Heart left ventricle (tissue), 16 donors: ENCODE data around the gene SERPINB5. TPM values are rescaled to one million over a fixed set of nuclear protein-coding genes. Genes with fewer than 3 reads are reported as not detected.

Experiments
- ATAC-seq, 4 donors: fragments of 200-7000 bp; cut with Tn5 transposase; one replicate each; pipeline ENCODE4 v1.9.1; 2020 to 2022; ENCODE audit warnings: moderate library complexity in 4 of 4, mild to moderate bottlenecking in 3 of 4, moderate number of reproducible peaks in 1 of 4
- DNase-seq, 5 donors: peaks; one replicate each; pipeline ENCODE4 v3.0.0-alpha.2; 2020
- H3K27ac ChIP-seq, 12 donors: fragments of 200-600 bp; sonication (generic) in 4 of 12; one replicate each; pipeline versions ENCODE4 v1.5.0 to v1.8.0; 2016 to 2022; ENCODE audit warnings: mild to moderate bottlenecking in 2 of 12
- H3K27me3 ChIP-seq, 9 donors: fragments of 200-600 bp; sonication (generic) in 2 of 9; one replicate each; pipeline versions ENCODE4 v1.5.1 to v1.8.0; 2016 to 2022; ENCODE audit warnings: mild to moderate bottlenecking in 3 of 9
- H3K36me3 ChIP-seq, 9 donors: fragments of 200-600 bp; sonication (generic) in 2 of 9; one replicate each; pipeline versions ENCODE4 v1.5.0 to v1.8.0; 2018 to 2022; ENCODE audit warnings: mild to moderate bottlenecking in 2 of 9
- H3K4me1 ChIP-seq, 12 donors: fragments of 200-600 bp; sonication (generic) in 4 of 12; one replicate each; pipeline versions ENCODE4 v1.5.0 to v1.8.0; 2016 to 2022; ENCODE audit warnings: mild to moderate bottlenecking in 3 of 12
- H3K4me3 ChIP-seq, 12 donors: fragments of 200-600 bp; sonication (generic) in 4 of 12; one replicate each; pipeline versions ENCODE4 v1.5.0 to v1.8.0; 2017 to 2022; ENCODE audit warnings: mild to moderate bottlenecking in 9 of 12, moderate library complexity in 4 of 12
- H3K9me3 ChIP-seq, 12 donors: fragments of 200-600 bp; sonication (generic) in 4 of 12; one replicate each; pipeline versions ENCODE4 v1.5.0 to v1.8.0; 2016 to 2022; ENCODE audit warnings: mild to moderate bottlenecking in 1 of 12
- POLR2A ChIP-seq, 2 donors: fragments of 450-650 bp; IDR thresholded peaks; one replicate each; pipeline ENCODE4 v1.6.1; 2017; ENCODE audit warnings: antibody characterized with exemption in 2 of 2, mild to moderate bottlenecking in 2 of 2, moderate library complexity in 2 of 2
- WGBS, 4 donors: extraction: QIAGEN DNeasy Blood & Tissue Kit in 2 of 4; methylation state at CpG; one replicate each; pipeline versions ENCODE4 v1.1.5 to v1.1.7; 2013 to 2018; 5-methylcytosine and 5-hydroxymethylcytosine counted together
- intact Hi-C, 10 donors: fragments of 100-400 bp; cut with DNase I; formaldehyde crosslinking; loops; one replicate each; pipeline versions ENCODE4 v1.11.1 to v1.14.2; 2022
- polyA plus RNA-seq, 2 donors: library from polyadenylated mRNA; stranded (reverse); fragments of 200-250 nt; gene quantifications; one replicate each; pipeline ENCODE4 v1.2.3, GENCODE V29; 2013
- total RNA-seq, 9 donors: library from RNA; depleted of rRNA in 2 of 9; stranded (reverse); fragments of >200 nt in 2 of 9; fragmentation: NEBNext Ultra II Directional in 3 of 9; extraction: Animal tissue kit (Norgen Biotek cat#: 25700) in 3 of 9; gene quantifications; one replicate each; pipeline versions ENCODE4 v1.1.0 to v1.2.4, GENCODE V29; 2016 to 2023
- TF ChIP-seq, protein P1 (sequence below), 12 donors: fragments of 200-600 bp; sonication (generic) in 4 of 12; IDR thresholded peaks; one replicate each; pipeline versions ENCODE4 v1.5.0 to v1.8.0; 2018 to 2022; ENCODE audit warnings: antibody characterized with exemption in 12 of 12, mild to moderate bottlenecking in 5 of 12
- donor health status: ischemic (EF 13 %, LVEDD 7.1; RV severe dilation, severe dysfunction).
- donor health status: healthy with polysubstance abuse.
- donor health status: DM: no; HTN: yes; CAD: no.
- donor health status: DM: no; HTN: no; CAD: no.
- donor health status: ischemic (EF 25% LVEDD 6.9; RV normal size, moderate dysfunction).
- donor health status: ischemic (EF 25% LVEDD 5.7; RV mildly dilated, moderate dysfunction).
- donor health status: healthy.
- donor health status: DM: yes; HTN: yes; CAD: no.
- donor health status: ischemic (EF 35%, LVEDD 5.7; RV mildly dilated, moderate dysfunction).
- donor health status: nonischemic (EF 11% LVEDD 7.7; RV severe dilation, severe dysfunction).
- donor health status: DM: yes; HTN: yes; CAD: no.
- donor health status: PGD.
- donor health status: ischemic (EF 29% LVEDD 5.4; RV normal size, mild dysfunction).
- donor health status: nonischemic (EF 23%, LVEDD 6.1; RV moderate dilation, normal function).

The SERPINB5 gene
- total and polyA plus RNA-seq, 11 donors, result not detected

DNA sequence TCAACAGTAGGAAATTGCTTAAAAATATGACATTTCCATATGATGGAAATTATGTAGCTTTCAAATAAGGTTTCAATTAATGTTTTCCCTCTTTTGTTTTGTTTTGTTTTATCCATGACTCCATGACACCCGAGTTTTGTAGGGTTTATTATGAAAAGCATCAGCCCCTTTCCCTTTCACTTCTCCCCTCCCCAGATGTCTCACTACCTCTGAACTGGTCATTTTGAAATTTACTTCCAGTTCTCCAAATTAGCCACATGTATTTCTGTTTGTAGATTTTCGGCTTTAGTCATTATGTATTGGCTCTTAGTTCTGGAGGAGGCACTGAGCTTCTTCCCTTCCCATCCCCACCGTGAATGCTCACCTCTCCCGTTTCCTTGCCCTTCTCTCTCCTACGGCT is 35.9 kb upstream of the SERPINB5 start:
- no peaks in the 10 kb centered on the region for H3K9me3 ChIP-seq
- peaks cover 0 to 19% (median 0%) of the 10 kb centered on the region in 12 donors for H3K4me1 ChIP-seq
- DNase-seq (no peak), ATAC-seq (no peak)
- H3K27ac ChIP-seq, result no peak overlapping the region
- intact Hi-C loops, result loop anchor here in 2 of 10 donors (5.0 kb wide), 2 partner anchors 419 to 424 kb away; no protein-coding TSS in a partner anchor
- TF ChIP-seq, protein P1, sequence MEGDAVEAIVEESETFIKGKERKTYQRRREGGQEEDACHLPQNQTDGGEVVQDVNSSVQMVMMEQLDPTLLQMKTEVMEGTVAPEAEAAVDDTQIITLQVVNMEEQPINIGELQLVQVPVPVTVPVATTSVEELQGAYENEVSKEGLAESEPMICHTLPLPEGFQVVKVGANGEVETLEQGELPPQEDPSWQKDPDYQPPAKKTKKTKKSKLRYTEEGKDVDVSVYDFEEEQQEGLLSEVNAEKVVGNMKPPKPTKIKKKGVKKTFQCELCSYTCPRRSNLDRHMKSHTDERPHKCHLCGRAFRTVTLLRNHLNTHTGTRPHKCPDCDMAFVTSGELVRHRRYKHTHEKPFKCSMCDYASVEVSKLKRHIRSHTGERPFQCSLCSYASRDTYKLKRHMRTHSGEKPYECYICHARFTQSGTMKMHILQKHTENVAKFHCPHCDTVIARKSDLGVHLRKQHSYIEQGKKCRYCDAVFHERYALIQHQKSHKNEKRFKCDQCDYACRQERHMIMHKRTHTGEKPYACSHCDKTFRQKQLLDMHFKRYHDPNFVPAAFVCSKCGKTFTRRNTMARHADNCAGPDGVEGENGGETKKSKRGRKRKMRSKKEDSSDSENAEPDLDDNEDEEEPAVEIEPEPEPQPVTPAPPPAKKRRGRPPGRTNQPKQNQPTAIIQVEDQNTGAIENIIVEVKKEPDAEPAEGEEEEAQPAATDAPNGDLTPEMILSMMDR (IDR thresholded peaks at IDR 0.05), result no peak
- TF ChIP-seq POLR2A (IDR thresholded peaks at IDR 0.05), result no peak
- H3K27me3 ChIP-seq, result no peaks in the 10 kb centered on the region
- no peak overlapping the region for H3K4me3 ChIP-seq
- 75 to 81% (median 75%) methylated on average over 5 of the region's 5 CpGs for WGBS, 4 donors
- no peaks in the 10 kb centered on the region for H3K36me3 ChIP-seq

DNA sequence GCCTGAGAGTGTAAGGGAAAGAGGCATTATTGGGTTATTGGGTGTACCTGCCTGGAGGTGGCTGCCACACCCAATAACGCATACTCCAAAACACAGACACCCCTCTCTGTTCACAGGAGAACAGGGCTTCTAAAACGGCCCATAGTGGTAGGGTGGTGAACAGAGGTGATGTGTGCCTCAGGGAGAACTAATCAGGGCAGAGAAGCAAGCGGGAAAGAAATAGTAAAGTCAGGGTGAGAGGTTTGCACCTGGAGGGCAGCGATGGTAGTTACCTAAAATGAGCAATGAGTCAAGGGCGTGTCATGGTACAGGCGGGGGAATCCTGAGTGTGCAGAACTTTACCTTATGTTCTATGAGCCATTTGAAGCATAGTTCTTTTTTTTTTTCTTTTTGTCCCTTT is 32.9 kb upstream of the SERPINB5 start:
- no peaks in the 10 kb centered on the region for H3K36me3 ChIP-seq
- WGBS, 4 donors, result 91 to 95% (median 93%) methylated on average over 6 of the region's 6 CpGs
- intact Hi-C loops, result loop anchor here in 2 of 10 donors (5.0 kb wide), 2 partner anchors 422 to 427 kb away; no protein-coding TSS in a partner anchor

DNA sequence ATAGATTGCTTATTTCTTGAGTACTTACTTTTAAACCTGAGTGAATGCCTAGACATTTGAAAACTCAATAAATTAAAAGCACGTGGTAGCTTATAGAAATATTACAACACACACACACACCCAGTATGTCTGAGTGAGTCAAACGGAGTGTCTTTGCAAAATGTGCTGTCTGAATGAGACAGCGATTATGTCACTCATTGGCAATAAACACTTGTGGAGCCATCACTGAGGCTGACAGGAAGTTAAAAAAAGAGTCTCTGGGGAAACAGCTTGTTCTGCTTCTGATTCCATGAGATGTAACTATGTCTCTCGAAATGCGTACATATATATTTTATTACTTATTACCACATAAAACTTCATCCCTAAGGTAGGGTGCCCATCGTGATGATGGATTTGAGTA is 32.2 kb upstream of the SERPINB5 start:
- TF ChIP-seq, protein P1 (IDR thresholded peaks at IDR 0.05), result no peak
- TF ChIP-seq POLR2A (IDR thresholded peaks at IDR 0.05), result no peak
- H3K4me3 ChIP-seq, result no peak overlapping the region
- no peaks in the 10 kb centered on the region for H3K36me3 ChIP-seq
- peaks cover 0 to 16% (median 0%) of the 10 kb centered on the region in 12 donors for H3K4me1 ChIP-seq
- peak overlapping the region in 2 of 12 donors; percentile 63 to 81 for H3K27ac ChIP-seq
- ATAC-seq (peak; percentile 19 to 88 (median 74)), DNase-seq (no peak)
- 64 to 71% (median 66%) methylated on average over 6 of the region's 6 CpGs for WGBS, 4 donors
- H3K9me3 ChIP-seq, result no peaks in the 10 kb centered on the region
- H3K27me3 ChIP-seq, result no peaks in the 10 kb centered on the region
- intact Hi-C loops, result loop anchor here in 2 of 10 donors (5.0 kb wide), 2 partner anchors 422 to 427 kb away; no protein-coding TSS in a partner anchor

More for the DNA sequence above, 32.9 kb upstream of the SERPINB5 start:
- Histone ChIP-seq H3K4me1 (peaks cover 0 to 19% (median 0%) of the 10 kb centered on the region in 12 donors), H3K27me3 (no peaks in the 10 kb centered on the region), H3K27ac (no peak overlapping the region), H3K9me3 (no peaks in the 10 kb centered on the region), H3K4me3 (no peak overlapping the region)
- no peak for DNase-seq
- no peak for ATAC-seq
- no peak for TF ChIP-seq POLR2A (IDR thresholded peaks at IDR 0.05)
- TF ChIP-seq, protein P1 (IDR thresholded peaks at IDR 0.05), result no peak

GRCh38 chr18:63445037-63445436 is 31.7 kb upstream of the SERPINB5 start:
- ATAC-seq, result no peak
- Histone ChIP-seq H3K27me3 (no peaks in the 10 kb centered on the region), H3K9me3 (no peaks in the 10 kb centered on the region), H3K27ac (peak overlapping the region in 2 of 12 donors; percentile 63 to 81), H3K4me1 (peaks cover 0 to 13% (median 0%) of the 10 kb centered on the region in 12 donors), H3K4me3 (no peak overlapping the region), H3K36me3 (no peaks in the 10 kb centered on the region)
- TF ChIP-seq, protein P1 (IDR thresholded peaks at IDR 0.05), result no peak
- TF ChIP-seq POLR2A (IDR thresholded peaks at IDR 0.05), result no peak
- 63 to 76% (median 69%) methylated on average over 2 of the region's 2 CpGs for WGBS, 4 donors
- intact Hi-C loops, result no loop called here
- DNase-seq, result no peak
